ENCODE measurements around the gene ARID4A.
"Not testable (repeated sequence)": the region's sequence is repeated elsewhere in the genome, so short reads cannot be mapped to it uniquely, and the experiment has no call there.

The ARID4A gene

DNA sequence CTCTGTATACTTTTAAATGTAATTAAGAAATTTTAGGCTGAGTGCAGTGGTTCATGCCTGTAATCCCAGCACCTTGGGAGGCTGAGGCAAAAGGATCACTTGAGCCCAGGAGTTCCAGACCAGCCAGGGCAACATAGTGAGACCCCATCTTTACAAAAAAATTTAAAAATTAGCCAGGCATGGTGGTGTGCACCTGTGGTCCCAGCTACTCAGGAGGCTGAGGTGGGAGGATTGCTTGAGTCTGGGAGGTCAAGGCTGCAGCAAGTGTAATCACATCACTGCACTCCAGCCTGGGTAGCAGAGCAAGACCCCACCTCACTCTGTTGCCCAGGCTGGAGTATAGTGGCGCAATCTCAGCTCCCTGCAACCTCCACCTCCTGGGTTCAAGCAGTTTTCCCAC is 63.9 kb downstream of the ARID4A start:
- not testable (repeated sequence) for DNase-seq

DNA sequence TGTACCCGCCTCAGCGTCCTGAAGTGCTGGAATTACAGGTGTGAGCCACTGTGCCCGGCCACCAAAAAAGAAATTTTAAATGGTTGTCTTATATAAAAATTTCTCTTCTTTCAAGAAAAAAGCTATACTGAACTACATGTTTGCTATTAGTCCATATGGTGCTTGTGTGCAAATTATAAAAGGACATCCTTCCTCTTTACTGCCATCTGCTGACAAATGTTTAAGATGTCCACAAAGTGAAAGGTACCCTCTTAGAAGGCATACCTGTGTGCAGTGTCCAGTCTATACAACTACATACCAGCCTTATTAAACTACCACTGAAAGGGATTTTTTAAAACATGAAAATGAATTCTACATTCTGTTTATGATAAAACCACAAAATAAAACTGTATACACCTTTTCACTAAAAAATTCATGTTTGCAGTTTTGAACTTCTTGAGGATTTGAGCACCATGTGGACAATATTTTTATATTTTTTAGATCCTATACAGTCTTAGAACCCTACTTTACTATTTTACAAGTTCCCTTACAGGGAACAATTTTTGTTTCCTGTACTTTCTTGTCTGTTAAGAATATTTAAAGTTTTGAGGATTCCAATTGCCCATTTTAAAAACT is 64.5 kb downstream of the ARID4A start:
- no peak for DNase-seq

DNA sequence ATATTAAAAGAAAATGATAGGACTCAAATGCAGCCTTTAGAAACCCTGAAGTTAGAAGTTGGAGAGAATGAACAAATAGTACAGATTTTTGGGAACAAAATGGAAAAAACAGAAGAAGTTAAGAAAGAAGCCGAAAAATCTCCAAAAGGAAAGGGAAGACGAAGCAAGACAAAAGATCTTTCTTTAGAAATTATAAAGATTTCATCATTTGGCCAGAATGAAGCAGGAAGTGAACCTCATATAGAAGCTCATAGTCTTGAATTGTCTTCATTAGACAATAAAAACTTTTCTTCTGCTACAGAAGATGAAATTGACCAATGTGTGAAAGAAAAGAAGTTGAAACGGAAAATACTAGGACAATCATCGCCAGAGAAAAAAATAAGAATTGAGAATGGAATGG is 66.0 kb downstream of the ARID4A start:
- DNase-seq = no peak

DNA sequence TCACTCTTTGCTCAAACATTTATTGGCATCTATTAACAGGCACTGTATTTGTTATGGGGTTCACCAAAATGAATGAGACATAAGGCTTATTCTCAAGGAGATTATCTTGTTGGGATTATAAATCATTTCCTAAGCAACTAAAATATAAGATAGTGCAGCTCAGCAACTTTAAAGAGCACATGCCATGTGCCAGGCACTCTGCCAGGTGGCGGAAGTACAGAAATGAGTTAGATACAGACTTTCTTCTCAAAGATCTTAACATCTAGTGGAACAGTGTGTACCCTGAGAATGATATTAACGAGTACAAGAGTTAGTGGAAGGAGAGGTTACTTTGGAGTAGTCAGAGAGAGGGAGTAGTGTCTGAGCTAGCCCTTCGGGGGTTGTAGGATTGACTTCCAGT is 68.9 kb downstream of the ARID4A start:
- no peak for DNase-seq

DNA sequence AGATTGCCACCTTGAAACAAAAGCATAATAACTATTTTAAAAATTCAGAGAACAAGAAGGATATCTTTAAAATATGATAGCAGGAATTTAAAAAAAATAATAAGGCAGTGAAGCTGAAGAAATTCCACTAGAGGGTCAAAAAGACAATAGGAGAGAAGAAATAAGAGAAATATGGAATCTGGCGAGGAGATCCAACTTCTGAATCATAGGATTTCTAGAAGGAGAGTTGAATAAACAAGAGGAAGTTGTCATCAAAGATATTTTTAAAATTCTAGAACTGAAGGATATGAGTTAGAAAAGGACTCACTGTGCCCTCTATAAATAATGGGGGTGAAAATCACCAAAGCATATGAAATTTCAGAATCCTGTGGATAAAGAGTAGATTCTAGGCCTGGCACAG is 70.6 kb downstream of the ARID4A start:
- DNase-seq = no peak

- DNase-seq = no peak
Observed at GRCh38 chr14:58376791-58377190, 78.4 kb downstream of the ARID4A start.

DNA sequence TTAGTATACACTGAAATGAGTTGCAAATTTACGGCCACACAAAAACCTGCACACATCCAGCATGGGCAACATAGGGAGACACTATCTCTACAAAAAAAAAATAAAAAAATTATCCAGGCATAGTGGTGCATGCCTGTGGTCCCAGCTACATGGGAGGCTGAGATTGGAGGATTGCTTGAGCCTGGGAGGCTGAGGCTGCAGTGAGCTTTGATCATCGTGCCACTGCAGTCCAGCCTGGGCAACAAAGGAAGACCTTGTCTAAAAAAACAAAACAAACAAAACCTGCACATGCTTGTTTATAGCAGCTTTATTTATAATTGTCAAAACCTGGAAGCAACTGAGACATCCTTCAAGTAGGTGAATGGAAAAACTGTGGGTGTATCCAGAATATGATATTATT is 92.5 kb downstream of the ARID4A start:
- no peak for DNase-seq

DNA sequence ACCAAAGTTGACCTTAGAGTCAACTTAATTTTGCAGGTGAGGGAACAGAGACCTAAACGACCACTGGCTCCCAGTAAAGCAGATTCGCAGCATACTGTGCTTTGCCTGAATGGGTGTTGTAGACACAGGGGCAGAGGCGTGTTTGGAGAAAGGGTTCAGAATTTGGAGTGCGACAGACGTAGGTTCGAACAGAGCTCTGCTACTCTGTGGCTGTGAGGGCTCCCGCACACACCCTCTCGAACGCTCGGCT is 97.1 kb downstream of the ARID4A start:
- DNase-seq = no peak

DNA sequence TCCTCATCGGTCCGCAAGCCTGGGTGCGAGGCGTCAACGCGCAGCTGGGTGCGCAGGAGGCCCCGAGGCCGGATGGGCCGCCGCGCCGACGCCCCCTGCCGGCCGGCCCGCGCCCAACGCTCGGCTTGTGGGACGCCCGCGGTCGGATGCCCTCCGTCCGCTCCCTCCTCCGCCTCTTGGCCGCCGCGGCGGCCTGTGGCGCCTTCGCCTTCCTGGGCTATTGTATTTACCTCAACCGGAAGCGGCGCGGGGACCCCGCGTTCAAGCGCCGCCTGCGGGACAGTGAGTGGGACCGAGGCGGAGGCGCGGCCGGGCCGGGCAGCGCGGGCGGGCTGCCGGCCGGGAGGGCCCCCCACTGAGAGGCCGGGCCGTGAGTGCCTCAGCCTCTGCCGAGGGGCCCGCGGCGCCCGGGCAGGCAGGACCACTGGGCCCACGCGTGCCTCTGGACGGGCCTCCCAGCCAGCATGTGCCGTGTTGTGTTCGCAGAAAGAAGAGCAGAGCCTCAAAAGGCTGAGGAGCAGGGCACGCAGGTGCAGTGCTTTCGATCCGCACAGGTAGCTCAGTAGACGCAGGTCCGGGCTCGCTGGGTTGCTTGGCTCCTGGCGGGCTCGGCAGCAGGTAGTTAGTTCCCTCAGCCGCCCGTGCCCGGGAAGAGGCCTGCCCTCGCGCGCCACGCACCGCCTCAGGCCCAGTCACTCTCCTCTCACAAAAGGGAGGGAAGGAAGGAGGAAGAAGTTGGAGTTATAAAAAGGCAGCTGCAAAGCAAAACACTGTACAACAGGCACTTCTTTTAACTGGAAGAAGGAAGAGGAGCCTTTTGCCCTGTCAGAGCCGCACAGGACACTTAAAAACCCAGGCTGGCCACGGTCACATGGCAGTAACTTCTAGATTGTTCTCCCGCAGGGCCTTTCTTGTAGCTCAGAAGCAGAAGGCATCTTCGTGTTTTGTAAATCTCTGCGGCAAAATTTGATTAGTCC is 97.7 kb downstream of the ARID4A start, which contains the start of gene TOMM20L:
Gene TOMM20L, plus strand, starts transcription at position 119 of the 977 bp plus-strand sequence. Its CDS starts 28 bp downstream, at position 147.
- DNase-seq = peak; percentile 56

DNA sequence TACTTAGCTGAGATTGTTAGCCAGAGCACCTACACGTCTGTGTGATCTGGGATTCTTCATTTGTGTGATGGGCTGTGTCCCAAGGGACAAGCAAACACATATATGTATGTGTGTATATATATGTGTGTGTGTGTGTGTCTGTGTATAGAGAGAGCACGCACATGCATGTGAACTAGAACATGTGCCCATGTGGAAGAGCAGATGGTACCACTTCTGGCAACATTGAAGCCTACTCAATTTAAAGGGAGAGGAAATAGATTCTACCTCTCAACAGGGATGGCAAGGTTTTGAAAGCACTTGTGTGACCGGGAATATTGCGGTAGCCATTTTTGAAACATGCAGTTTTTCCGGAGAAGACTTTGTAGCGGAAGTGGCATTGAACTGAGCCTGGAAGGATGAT is 98.8 kb downstream of the ARID4A start:
- DNase-seq = no peak

GRCh38 chr14:58398495-58398894 is 100.1 kb downstream of the ARID4A start:
- DNase-seq = no peak

DNA sequence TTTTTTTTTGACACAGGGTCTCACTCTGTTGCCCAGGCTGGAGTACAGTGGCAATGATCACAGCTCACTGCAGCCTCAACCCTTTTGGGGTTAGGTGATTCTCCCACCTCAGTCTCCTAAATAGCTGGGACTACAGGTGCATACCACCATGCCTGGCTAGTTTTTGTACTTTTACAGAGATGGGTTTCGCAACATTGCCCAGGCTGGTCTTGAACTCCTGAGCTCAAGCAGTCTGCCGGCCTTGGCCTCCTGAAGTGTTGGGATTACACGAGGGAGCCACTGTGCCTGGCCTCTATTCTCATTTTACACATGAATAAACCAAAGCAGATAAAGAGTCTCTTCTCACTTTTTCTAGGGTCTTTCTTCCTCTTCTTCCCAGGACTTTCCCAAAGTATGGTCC is 100.5 kb downstream of the ARID4A start:
- no peak for DNase-seq

DNA sequence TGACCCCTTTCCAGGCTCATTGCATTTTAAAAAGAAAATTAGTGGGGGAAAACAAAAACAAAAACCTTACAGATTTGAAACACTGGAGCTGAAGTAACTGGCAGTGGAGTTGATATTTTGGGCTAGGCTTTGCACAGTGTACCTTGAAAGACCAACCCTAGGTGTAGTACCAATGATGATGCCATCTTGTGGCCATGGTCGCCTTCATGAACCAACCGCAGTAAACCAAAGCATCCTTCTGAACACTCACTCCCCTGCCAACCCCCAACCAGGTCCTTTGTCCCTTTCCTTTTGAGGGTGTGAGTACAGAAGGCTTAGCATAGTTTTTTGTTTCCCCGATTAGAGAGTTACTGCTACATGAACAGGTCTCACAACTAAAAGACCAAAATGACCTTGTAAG is 103.2 kb downstream of the ARID4A start:
- no peak for DNase-seq

DNA sequence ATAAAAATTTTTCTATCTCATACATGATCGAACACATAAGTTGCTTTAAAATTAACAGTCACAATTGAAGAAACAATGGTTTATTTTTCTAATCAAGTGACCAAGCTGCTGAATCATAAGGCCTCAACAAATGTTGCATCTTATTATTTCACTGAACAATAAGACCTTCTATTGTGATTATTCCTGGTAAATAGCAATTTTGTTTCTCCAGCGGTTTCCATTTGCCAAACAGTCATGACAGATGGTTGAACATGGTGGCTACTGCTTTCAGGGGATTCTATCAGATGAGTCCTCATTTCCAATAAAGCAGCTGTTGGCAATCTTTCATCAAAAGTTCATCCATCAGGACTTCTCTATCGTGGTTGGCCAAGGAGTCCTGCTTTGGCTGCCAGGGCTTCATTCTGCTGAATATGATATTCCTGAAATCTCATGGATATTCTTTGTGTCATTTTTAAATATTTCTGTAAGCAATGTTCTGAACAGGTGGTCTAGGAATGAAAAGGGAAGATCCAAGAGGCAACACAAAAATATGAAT is 110.4 kb downstream of the ARID4A start:
- no peak for DNase-seq

DNA sequence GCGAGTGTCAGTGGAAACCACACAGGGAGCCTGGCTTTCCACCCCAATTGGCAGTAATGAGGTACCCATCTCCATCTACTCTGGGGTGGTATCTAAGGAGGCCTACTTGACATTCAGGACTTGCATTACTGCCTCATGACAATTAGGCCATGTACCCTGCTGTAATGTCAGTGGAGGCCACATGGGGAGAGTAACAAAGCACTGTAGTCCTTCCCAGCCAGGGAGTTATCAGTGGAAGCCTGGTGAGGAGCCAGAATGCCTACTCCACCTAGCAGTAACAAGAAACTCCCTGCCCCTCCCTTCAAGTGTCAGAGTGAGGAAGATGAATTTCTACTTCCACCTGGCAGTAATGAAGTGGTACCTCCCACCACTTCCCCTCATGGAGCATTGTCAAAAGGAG is 116.5 kb downstream of the ARID4A start:
- no peak for DNase-seq

DNA sequence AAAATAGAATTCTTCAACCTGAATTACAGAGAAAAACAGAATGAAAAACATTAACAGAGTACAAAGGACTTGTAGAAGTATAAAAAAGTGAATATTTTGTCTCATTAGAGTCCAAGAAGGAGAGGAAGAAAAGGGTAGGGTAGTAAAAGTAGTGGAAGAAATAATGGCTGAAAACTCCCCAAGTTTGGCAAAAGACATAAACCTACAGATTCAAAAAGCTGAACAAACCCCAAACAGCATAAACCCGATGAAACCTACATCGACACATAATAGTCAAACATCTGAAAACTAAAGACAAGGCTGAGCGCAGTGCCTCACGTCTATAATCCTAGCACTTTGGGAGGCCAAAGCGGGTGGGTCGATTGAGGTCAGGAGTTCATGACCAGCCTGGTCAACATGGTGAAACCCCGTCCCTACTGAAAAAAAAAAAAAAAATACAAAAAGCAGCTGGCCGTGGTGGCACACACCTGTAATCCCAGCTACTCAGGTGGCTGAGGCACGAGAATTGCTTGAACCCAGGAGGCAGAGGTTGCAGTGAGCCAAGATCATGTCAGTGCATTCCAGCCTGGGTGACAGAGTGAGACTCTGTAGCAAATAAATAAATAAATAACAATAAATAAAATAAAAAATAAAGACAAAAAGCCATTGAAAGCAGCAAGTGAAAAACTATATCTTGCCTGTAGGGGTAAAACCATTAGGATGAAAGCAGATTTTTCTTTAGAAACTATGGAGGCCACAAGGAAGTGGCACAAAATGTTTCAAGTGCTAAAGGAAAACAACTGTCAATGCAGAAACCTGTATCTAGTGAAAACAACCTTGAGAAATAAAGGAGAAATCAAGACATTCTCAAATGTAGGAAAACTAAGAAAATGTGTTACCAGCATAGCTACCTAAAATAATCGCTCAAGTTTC is 117.5 kb downstream of the ARID4A start:
- no peak for DNase-seq

DNA sequence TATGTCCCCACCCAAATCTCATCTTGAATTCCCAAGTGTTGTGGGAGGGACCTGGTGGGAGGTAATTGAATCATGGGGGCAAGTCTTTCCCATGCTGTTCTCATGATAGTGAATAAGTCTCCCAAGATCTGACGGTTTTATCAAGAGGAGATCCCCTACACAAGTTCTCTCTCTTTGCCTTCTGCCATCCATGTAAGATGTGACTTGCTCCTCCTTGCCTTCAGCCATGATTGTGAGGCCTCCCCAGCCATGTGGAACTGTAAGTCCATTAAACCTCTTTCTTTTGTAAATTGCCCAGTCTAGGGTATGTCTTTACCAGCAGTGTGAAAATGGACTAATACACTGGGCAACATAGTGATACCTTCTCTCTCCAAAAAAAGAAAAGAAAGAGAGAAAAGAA is 118.6 kb downstream of the ARID4A start:
- DNase-seq = not testable (repeated sequence)

Data from effector CD4-positive, alpha-beta T cell (primary cell).